ENCODE results near the gene LNPEP.

LNPEP gene

GRCh38 chr5:96963267-96963666 is 27.4 kb downstream of the LNPEP start:
- peak; percentile 38 for DNase-seq

- DNase-seq, result no peak
Observed at GRCh38 chr5:96966801-96967200, 30.9 kb downstream of the LNPEP start.

- no peak for DNase-seq
Observed at GRCh38 chr5:96967400-96967799, 31.5 kb downstream of the LNPEP start.

- no peak for DNase-seq
Observed at GRCh38 chr5:96968074-96968473, 32.2 kb downstream of the LNPEP start.

- no peak for DNase-seq
Observed at GRCh38 chr5:96968614-96969013, 32.7 kb downstream of the LNPEP start.

GRCh38 chr5:96969366-96969765 is 33.5 kb downstream of the LNPEP start:
- no peak for DNase-seq

GRCh38 chr5:96972599-96973334 is 36.9 kb downstream of the LNPEP start:
- DNase-seq, result no peak

GRCh38 chr5:96973532-96974401 is 37.9 kb downstream of the LNPEP start:
- DNase-seq, result no peak

GRCh38 chr5:96975656-96976055 is 39.8 kb downstream of the LNPEP start:
- no peak for DNase-seq

- DNase-seq, result no peak
Observed at GRCh38 chr5:96977228-96977627, 41.3 kb downstream of the LNPEP start.

GRCh38 chr5:96978812-96979449 is 43.1 kb downstream of the LNPEP start:
- DNase-seq, result no peak

GRCh38 chr5:96984506-96985192 is 48.8 kb downstream of the LNPEP start:
- no peak for DNase-seq

GRCh38 chr5:96986450-96986849 is 50.6 kb downstream of the LNPEP start:
- DNase-seq, result no peak

- DNase-seq, result no peak
Observed at GRCh38 chr5:96990102-96990501, 54.2 kb downstream of the LNPEP start.

GRCh38 chr5:96991708-96992107 is 55.8 kb downstream of the LNPEP start:
- DNase-seq, result no peak

GRCh38 chr5:96993760-96994159 is 57.9 kb downstream of the LNPEP start:
- no peak for DNase-seq

GRCh38 chr5:96994493-96994892 is 58.6 kb downstream of the LNPEP start:
- no peak for DNase-seq

GRCh38 chr5:96995419-96995818 is 59.5 kb downstream of the LNPEP start:
- DNase-seq, result no peak

- DNase-seq, result peak; percentile 35
Observed at GRCh38 chr5:96997265-96997859, 61.5 kb downstream of the LNPEP start.

- DNase-seq, result no peak
Observed at GRCh38 chr5:96999856-97000255, 64.0 kb downstream of the LNPEP start.

GRCh38 chr5:97000391-97000790 is 64.5 kb downstream of the LNPEP start:
- DNase-seq, result no peak

- DNase-seq, result no peak
Observed at GRCh38 chr5:97002983-97003382, 67.1 kb downstream of the LNPEP start.

All from activated CD4-positive, alpha-beta T cell treated with anti-CD3 and anti-CD28 coated beads, Interleukin-2, amount 50 U/mL, for 16 hours (primary cell).